Measurements from ENCODE around the gene EML1.

GRCh38 chr14:99818503-99819036 is 25.4 kb downstream of the EML1 start:
- TF ChIP-seq POLR2AphosphoS5 (IDR thresholded peaks at IDR 0.05) = no peak
- TF ChIP-seq POLR2A (IDR thresholded peaks at IDR 0.05) = no peak
- no peak for TF ChIP-seq CTCF (IDR thresholded peaks at IDR 0.05 in 8 of 11, conservative IDR thresholded peaks at IDR 0.05 in 3 of 11)

Data from spleen (tissue), 7 donors.